PC-9 (cell line): Measurements from ENCODE around the gene RXRG. TPM values are rescaled to one million over a fixed set of nuclear protein-coding genes. Genes with fewer than 3 reads are reported as not detected.

Source experiments
- BruUV-seq: library from RNA; stranded (reverse); fragments of 400-500 nt; replicated peaks from 2 replicates; lab custom pipeline; 2021; lab: Mats Ljungman, UMichigan
- CTCF ChIA-PET: fragments of 300-600 bp; sonication (Branson Sonifier 250); formaldehyde crosslinking; loops from one replicate; lab custom pipeline; 2022; ENCODE audit warnings: antibody characterized with exemption; lab: Charles Lee
- POLR2A ChIA-PET: fragments of 300-600 bp; sonication (Branson Sonifier 250); formaldehyde crosslinking; loops from one replicate; lab custom pipeline; 2022; ENCODE audit warnings: antibody characterized with exemption; ENCODE audit not compliant: unreplicated experiment; lab: Charles Lee
- DNase-seq, 2 experiments: peaks; one replicate each; pipeline versions ENCODE4 v3.0.0 to v3.0.0-alpha.2; 2015 to 2022; ENCODE audit warnings: mixed read lengths in 1 of 2
- H2AFZ ChIP-seq: fragments of 200-600 bp; sonication (generic); 2 replicates; pipeline ENCODE4 v1.8.1; 2017; ENCODE audit warnings: antibody characterized with exemption
- H3F3A ChIP-seq: fragments of 200-600 bp; sonication (generic); 2 replicates; pipeline ENCODE4 v1.8.1; 2017; ENCODE audit warnings: antibody characterized with exemption, mild to moderate bottlenecking, low read depth; ENCODE audit not compliant: insufficient read depth
- H3K27ac ChIP-seq: fragments of 200-600 bp; sonication (generic); 2 replicates; pipeline ENCODE4 v1.6.1; 2016; ENCODE audit warnings: mixed run types
- H3K27me3 ChIP-seq: fragments of 200-600 bp; sonication (generic); 2 replicates; pipeline ENCODE4 v1.6.1; 2016; ENCODE audit warnings: low read depth, mixed run types; ENCODE audit not compliant: insufficient read depth
- H3K36me3 ChIP-seq: fragments of 200-600 bp; sonication (generic); 2 replicates; pipeline ENCODE4 v1.6.1; 2016; ENCODE audit warnings: low read depth, mixed run types
- H3K4me1 ChIP-seq: fragments of 200-600 bp; sonication (generic); replicated peaks from 2 replicates; pipeline ENCODE4 v1.6.1; 2016; ENCODE audit warnings: mixed run types; ENCODE audit not compliant: insufficient read depth
- H3K4me2 ChIP-seq: fragments of 200-600 bp; sonication (generic); 2 replicates; pipeline ENCODE4 v1.6.1; 2017; ENCODE audit warnings: mixed run types
- H3K4me3 ChIP-seq: fragments of 200-600 bp; sonication (generic); 2 replicates; pipeline ENCODE4 v1.6.1; 2016; ENCODE audit warnings: mixed run types
- H3K79me2 ChIP-seq: fragments of 200-600 bp; sonication (generic); 2 replicates; pipeline ENCODE4 v1.6.1; 2017; ENCODE audit warnings: low read depth, mixed run types
- H3K9me2 ChIP-seq: fragments of 200-600 bp; sonication (generic); 2 replicates; pipeline ENCODE4 v1.8.1; 2017; ENCODE audit warnings: mild to moderate bottlenecking; ENCODE audit not compliant: insufficient read depth
- H3K9me3 ChIP-seq: fragments of 200-600 bp; sonication (generic); 2 replicates; pipeline ENCODE4 v1.8.1; 2016; ENCODE audit warnings: low read depth; ENCODE audit not compliant: insufficient read depth
- H4K20me1 ChIP-seq: fragments of 200-600 bp; sonication (generic); 2 replicates; pipeline ENCODE4 v1.8.1; 2017; ENCODE audit not compliant: insufficient read depth
- CTCF ChIP-seq: fragments of 200-600 bp; sonication (generic); conservative IDR thresholded peaks from 2 replicates; pipeline ENCODE4 v1.6.1; 2017; ENCODE audit warnings: mixed run types, antibody characterized with exemption, mild to moderate bottlenecking, moderate library complexity
- EZH2 ChIP-seq: fragments of 200-600 bp; sonication (generic); IDR thresholded peaks from 2 replicates; pipeline ENCODE4 v1.8.0; 2017; ENCODE audit warnings: antibody characterized with exemption, low read depth
- intact Hi-C: fragments of 100-400 bp; cut with micrococcal nuclease; formaldehyde crosslinking; loops from one replicate; pipeline ENCODE4 v1.10.0; 2022; ENCODE audit not compliant: unreplicated experiment
- total RNA-seq: library from RNA; stranded (reverse); gene quantifications from 2 replicates; pipeline ENCODE4 v1.2.3, GENCODE V29; 2021

The RXRG gene
- total RNA-seq, 1 experiment from 2014 or later, result not detected

GRCh38 chr1:165426745-165427144, 18.2 kb downstream of the RXRG start:
- intact Hi-C loops, result no loop called here
- no peaks in the 10 kb centered on the region for H3K9me3 ChIP-seq
- no TSS peak for BruUV-seq
- CTCF ChIA-PET, result no interaction called here
- TF ChIP-seq EZH2 (no peak), CTCF (no peak)
- H3K4me2 ChIP-seq, result no peak overlapping the region
- POLR2A ChIA-PET, result no interaction called here
- no peak for DNase-seq
- H3K36me3 ChIP-seq, result no peaks in the 10 kb centered on the region
- no peak overlapping the region for H2AFZ ChIP-seq
- no peaks in the 10 kb centered on the region for H3K79me2 ChIP-seq
- H3K4me3 ChIP-seq, result no peak overlapping the region
- peaks cover 10% of the 10 kb centered on the region; the same call in 1 of the 2 replicates for H3K27me3 ChIP-seq
- H3K9me2 ChIP-seq, result no peaks in the 10 kb centered on the region
- no peak overlapping the region for H3K27ac ChIP-seq
- no peaks in the 10 kb centered on the region for H3F3A ChIP-seq
- H3K4me1 ChIP-seq, result no peaks in the 10 kb centered on the region
- H4K20me1 ChIP-seq, result no peaks in the 10 kb centered on the region

DNA sequence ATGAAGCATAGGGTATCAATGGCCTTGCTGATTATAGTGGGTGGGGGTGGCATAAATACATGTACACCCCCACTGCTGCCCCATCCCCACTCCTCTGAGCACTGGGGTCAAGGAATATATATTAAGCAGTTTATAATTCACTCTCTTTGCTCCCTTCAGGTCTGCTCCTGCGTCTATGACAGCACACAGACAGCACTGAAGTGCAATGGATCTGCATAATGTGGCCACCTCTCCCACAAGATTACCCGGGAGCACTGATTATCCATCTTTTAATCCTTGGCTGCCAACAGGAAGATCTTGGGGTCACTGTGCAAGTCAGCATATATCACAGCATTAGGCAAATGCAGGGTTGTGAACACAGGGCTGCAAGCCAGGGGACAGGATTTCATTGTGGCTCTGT, 19.3 kb downstream of the RXRG start:
- Histone ChIP-seq H4K20me1 (no peaks in the 10 kb centered on the region), H3K27ac (no peak overlapping the region), H3K36me3 (no peaks in the 10 kb centered on the region), H3K79me2 (no peaks in the 10 kb centered on the region), H3K9me2 (no peaks in the 10 kb centered on the region), H3K4me2 (no peak overlapping the region), H3F3A (no peaks in the 10 kb centered on the region), H2AFZ (no peak overlapping the region), H3K9me3 (no peaks in the 10 kb centered on the region), H3K27me3 (peaks cover 10% of the 10 kb centered on the region; the same call in 1 of the 2 replicates), H3K4me1 (no peaks in the 10 kb centered on the region), H3K4me3 (no peak overlapping the region)
- no peak for DNase-seq
- intact Hi-C loops, result no loop called here
- no peak for TF ChIP-seq EZH2
- no peak for TF ChIP-seq CTCF
- no TSS peak for BruUV-seq
- ChIA-PET POLR2A (no interaction called here), CTCF (no interaction called here)

DNA sequence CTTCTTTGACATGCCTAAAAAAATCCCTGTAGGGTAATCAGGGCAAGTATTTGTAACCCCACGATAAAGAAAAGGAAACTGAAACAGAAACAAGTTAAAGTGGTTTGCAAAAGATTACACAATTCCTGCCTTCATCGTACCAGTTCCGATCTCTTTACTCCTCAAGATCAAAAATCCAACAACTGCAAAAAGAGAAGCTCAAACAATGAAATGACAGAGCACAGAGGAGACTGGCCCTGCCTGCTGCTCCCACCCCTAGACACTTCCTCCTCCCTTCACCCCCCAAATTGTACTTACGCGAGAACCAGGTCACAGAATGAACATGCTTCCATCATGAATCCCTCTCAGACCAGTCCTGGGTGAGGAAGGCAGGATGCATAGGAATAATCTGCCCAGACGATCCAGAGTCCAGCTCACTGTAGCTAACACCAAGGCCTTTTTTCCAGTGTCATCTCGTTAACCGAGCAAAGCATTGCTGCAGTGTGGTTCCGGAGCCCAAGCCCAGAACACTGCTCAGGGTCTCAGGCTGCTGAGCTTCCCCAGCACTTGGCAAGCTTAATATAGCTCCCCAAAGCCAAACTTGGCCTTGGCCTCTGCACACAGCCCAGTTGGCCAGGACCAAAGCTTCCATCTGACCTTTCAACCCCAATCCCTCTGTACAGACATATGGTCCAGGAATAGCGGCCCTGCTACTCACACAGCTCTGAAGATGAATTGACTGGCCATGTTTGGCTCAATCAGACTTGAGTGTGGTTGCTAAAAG, 20.3 kb downstream of the RXRG start:
- Histone ChIP-seq H3K4me2 (no peak overlapping the region), H3K9me2 (no peaks in the 10 kb centered on the region), H3K9me3 (no peaks in the 10 kb centered on the region), H3K27me3 (peaks cover 12% of the 10 kb centered on the region; the same call in 1 of the 2 replicates), H3K4me3 (no peak overlapping the region), H2AFZ (no peak overlapping the region), H3K27ac (no peak overlapping the region), H3K79me2 (no peaks in the 10 kb centered on the region), H4K20me1 (no peaks in the 10 kb centered on the region), H3K36me3 (no peaks in the 10 kb centered on the region), H3F3A (no peaks in the 10 kb centered on the region), H3K4me1 (no peaks in the 10 kb centered on the region)
- DNase-seq, result no peak
- BruUV-seq, result no TSS peak
- intact Hi-C loops, result no loop called here
- TF ChIP-seq CTCF (no peak), EZH2 (no peak)
- CTCF ChIA-PET, result no interaction called here
- POLR2A ChIA-PET, result no interaction called here
